ENCODE measurements around the gene IL17C.

Gene IL17C

DNA sequence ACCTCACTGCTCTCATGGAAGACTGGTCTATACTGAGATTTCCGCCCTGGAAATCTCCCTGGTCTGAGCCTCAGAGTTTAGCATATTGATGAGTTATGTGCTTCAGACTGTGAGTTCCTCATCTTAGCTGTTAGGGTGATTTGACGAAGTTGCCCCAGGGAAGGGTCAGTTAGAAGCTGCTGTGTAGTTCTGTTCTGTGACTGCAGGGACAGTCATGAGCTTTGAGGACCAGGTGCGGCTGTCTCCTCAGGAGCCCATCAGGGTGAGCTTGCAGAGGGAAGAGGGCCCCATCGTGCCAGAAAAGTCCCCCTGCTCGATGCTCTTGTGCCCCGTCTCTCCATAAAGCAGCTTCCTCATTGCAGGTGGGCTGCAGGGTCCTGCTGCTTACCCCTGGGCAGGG lies 28.3 kb upstream of the IL17C start:
- no peak for DNase-seq (ENCODE audit: low spot score)

DNA sequence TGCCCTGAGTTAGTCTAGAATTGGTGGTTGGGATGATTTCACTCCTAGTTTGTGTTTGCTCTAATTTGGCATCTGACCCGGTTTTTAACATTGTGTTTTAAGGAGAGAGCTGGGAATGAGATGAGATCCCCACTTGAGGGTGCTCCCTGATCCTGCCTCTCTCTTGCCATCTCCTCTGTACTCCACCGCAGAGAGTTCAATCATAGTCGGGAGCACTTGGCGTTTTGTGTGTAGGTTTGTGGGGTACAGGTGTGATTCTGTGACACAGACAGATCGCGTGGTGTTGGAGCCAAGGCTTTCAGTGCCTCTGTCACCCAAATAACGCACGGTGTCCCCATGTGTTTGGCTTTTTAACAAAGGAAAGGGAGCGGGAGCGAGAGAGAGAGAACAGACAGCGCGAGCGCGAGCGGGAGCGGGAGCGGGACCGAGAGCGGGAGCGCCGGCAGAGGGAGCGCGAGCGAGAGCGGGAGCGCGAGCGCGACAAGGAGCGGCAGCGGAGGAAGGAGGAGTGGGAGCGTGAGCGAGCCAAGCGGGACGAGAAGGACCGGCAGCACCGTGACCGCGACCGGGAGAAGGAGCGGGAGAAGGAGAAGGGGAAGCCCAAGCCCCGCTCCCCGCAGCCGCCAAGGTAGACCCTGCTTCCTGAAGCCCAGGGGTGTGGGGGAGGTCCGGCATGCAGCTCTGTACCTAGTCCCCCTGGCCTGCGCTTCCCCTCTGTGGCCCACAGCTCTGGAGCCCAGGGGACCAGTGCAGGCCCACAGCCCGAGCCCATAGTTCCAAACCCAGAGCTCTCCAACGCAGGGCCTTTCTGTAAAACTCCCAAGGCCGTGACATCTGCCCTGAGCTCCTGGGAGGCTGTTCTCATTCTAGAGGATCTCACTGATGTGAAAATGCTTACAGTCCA lies 27.2 kb upstream of the IL17C start:
- no peak for DNase-seq (ENCODE audit: low spot score)

GRCh38 chr16:88613293-88613692 lies 25.1 kb upstream of the IL17C start:
- DNase-seq (ENCODE audit: low spot score) = no peak

DNA sequence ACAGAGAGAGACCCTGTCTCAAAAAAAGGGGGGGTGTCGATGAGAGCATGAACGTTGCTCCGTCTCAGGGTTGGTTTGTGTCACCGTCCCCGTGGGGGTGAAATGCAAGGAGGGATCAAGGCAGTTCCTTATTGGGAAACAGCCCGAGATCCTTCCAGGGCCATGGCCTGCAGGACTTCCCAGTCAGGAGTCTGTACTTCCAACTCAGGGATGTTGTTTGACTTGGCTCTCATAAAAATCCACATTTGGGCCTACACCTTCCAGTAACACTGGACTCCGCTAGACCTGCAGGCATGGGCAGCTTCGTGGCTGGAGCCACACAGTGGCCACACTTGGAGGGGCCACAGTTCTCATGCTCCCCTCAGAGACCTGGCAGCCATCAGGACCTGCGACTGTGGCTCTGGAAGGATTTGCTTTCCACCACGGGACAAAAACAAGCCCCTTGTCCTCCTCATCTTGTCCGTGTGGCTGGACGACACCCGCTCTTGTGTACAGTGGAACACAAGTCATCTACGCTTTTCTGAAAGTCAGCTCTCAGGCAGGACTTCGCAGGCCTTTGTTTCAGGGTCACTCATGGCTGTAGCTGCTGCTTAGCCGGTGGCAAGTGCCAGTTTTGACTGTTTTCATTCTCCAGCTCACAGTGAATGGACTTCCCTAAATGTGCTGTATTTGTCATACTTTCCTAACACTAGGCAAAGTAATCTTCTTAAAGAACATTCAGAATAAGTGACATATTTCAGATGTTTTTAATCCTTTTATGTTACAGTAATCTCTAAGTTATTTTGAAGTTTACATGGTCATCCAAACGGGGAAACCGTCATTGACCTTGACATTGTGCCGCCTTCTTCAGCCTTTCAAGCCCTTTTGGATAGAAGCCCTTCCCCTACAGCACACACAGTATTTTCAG lies 24.2 kb upstream of the IL17C start:
- DNase-seq (ENCODE audit: low spot score) = no peak

DNA sequence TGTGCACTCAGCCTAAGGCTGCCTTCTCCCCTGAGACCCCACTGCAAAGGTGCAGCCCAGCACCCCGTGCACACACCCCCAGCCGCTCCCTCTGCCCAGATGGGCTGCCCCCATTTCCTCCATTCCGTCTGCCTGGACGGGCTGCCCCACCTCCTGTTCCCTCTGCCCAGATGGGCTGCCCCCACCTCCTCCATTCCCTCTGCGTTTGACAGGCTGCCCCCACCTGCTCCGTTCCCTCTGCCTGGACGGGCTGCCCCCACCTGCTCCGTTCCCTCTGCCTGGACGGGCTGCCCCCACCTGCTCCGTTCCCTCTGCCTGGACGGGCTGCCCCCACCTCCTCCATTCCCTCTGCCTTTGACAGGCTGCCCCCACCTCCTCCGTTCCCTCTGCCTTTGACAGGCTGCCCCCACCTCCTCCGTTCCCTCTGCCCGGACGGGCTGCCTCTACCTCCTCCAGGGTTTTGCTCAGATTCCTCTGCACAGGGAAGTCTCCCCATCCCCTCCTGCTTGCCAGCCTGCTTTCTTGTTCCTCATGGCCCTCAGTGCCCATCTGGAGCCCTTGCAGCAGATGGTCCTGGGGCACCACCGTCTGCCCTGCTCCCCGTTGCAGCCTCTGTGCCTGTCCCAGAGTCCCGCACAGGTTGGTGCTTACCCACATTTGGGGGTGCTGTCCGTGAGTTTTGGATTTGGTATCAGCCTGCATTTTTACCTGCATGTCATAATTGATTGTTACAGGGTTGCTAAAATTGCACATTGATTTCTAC lies 23.4 kb upstream of the IL17C start:
- no peak for DNase-seq (ENCODE audit: low spot score)

GRCh38 chr16:88616320-88616719 lies 22.1 kb upstream of the IL17C start:
- no peak for DNase-seq (ENCODE audit: low spot score)

DNA sequence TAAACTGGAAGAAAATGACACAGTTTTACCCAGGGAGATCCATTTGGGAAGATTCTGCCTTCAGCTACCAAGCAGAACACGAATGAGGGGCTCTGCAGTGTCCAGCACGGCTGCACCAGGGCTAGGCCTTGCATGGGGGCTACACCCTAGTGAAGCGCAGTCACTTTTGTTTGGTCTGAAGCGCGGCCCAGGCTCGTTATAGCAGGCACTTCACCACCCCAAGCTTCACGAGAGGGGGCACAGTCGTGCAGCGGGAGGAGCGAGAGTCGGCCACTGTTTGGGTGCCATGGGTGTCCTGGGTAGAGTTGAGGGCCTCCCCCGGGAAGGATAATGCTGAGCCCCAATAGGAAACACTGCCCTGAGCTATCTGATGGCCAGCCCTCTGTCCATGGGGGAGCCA lies 21.6 kb upstream of the IL17C start:
- no peak for DNase-seq (ENCODE audit: low spot score)

DNA sequence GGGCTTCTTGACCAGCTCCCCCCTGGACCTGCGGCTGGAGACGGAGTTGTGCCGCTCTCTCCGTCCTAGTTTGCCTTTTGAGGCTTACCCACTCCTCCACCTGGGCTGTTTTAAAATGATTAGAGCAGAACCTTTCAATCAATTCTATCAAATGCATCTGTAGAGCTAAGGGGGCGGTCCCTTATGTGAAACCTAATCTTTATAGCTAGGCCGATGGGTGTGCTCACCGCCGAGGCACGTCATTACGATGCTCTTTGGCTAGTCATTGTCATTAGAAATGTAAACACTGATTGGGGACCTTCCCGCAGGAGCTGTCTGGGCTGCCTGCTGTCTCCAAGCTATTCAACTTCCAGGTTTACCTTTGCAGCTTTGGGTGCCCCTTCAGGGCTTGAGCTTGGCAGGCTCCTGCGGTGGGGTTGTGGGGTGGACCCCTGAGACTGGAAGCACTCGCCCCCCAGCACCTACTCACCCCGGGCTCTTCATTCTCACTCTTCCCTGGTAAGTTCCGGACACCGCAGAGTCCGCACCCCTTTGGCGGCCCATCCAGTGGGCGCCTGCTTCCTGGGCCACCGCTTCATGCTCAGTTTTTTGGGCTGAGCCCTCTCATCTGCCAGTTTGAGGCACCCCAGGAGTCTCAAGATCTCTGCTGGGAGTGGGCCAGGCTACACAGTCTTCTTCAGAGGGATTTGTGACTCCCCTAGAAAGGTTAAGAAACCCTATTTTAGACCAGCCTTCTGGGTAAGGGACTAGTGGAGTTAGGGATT lies 20.9 kb upstream of the IL17C start:
- DNase-seq (ENCODE audit: low spot score) = no peak

DNA sequence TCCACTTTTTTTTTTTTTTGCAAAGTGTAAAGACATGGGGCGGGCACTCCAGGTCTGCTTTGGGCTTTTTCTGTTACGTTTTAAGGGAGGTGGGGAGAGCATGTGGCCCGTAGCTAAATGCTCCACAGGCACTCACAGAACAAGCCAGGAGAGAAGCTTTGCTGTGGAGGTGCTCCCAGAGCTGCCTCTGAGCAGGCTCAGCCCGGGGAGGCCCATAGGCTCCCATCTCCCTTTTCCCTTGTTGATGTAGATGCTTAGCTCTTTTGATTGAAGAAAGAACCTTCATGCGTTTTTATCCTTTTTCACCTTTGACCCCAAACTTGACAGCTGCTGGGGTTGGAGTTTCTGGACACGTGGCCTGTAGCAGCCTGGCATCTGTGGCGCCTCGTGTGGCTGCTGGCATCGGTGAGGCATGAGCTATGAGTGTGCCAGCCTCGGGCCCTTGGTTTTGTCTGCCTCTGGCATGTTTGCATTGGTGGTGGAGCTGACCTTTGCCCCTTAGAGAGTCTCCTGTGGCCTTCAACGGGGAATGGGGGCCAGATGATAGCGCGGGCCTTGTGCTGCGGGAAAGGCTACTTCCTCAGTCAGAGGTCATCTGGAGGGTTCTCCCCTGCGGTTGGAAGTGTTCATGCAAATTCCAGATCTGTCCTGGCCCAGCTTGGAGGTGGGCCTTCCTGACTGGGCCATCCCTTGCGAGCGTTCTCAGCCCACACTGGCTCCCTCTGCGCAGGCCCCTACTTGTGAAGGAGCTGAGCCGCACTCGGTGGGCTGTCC lies 20.0 kb upstream of the IL17C start:
- DNase-seq (ENCODE audit: low spot score) = no peak

DNA sequence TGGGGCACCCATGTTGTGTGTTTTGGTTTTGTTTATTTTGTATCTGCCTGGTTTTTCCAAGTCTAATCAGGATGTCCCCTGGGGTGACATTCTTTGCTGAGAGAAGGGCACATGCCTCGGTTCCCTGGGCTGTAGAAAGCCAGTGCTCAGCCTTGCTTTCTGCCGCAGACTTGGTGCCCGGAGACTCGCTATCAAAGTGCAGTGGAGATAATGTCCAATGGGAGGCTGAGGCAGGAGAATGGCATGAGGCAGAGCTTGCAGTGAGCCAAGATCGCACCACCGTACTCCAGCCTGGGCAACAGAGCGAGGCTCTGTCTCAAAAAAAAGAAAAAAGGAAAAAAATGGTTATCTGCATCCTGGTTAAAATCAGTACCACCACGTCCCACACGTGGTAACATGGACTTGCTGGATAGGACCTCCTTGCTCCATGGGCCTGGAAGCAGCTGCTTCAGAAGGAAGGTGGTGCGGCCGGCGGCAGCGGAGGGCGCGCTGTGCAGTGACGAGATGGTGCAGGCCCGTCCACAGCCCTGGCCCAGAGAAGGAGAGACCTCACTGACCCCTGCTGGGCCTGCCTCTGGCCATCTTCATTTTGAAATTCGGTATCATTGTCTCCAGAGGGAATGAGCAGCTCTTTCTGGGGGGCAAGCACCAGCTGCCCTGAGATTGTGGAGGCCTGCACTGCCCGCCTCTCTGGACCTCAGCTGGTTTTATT lies 19.3 kb upstream of the IL17C start:
- DNase-seq (ENCODE audit: low spot score) = no peak

DNA sequence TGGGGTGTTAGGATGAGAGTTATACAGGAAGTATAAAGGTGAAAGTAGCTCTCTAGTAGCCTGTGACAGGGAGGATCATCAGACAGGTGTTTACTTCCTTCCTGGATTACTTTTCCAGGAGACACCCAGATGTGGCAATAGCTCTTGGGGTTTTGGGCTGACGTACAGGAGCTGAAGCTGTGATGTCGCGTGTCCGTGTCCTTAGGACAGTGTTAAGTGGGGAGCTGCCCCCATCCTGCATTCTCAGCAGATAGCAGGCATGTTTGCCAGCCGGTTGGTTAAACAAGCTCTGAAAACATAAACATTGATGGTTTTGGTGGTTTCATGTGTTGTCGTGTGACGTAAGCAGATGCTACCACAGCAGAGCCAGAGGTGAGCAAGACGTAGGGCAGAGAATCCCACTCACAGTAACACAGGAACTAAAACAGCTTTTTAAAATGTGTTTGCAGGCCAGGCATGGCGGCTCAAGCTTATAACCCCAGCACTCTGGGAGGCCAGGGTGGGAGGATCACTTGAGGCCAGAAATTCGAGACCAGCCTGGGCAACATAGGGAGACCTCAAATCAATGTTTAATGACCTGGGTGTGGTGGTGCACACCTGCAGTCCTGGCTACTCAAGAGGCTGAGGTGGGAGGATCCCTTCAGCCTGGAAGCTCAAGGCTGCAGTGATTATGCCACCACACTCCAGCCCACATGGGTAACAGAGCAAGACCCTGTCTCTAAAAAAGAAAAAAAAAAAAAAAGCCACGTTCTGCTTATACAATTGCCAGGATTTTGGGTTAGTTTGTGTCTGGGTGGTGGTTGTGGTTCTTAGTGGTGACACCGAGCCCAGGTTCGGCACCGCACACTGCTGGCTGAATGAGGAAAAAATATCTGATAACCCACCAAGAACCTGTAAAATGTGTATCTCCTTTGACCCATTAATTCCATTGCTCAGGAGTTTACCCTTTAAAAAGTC lies 18.2 kb upstream of the IL17C start:
- no peak for DNase-seq (ENCODE audit: low spot score)

DNA sequence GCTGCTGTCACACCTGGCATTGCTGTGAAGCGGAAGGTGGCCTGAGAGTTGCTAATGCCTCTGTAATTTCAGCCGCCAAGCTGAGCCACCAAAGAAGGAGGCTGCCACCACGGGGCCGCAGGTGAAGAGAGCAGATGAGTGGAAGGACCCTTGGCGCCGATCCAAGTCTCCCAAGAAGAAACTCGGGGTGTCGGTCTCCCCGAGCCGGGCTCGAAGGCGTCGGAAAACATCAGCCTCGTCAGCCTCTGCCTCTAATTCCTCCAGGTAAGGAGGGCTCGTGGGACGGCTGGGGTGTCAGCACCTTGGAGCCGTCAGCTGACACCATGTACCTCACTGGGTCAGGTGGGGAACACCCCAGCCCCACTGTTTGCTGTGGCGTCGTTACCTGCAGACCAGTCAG lies 16.2 kb upstream of the IL17C start:
- no peak for DNase-seq (ENCODE audit: low spot score)

DNA sequence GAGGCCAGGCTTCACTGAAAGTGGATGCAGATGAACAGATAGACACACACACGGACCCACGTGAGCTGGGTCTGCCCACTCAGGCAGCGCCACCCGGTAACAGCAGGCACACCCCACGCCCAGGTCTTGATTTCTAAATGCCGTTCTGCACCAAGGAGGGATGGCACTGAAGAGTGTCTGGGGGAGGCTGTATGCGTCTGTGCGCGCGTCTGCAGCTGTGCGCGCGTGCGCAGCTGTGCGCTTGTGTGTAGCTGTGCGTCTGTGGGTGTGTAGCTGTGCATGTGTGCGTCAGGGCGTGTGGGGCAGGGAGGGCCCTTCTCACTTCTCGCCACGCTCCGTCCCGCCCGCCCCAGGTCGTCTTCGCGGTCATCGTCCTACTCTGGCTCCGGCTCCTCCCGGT lies 15.5 kb upstream of the IL17C start:
- no peak for DNase-seq (ENCODE audit: low spot score)

DNA sequence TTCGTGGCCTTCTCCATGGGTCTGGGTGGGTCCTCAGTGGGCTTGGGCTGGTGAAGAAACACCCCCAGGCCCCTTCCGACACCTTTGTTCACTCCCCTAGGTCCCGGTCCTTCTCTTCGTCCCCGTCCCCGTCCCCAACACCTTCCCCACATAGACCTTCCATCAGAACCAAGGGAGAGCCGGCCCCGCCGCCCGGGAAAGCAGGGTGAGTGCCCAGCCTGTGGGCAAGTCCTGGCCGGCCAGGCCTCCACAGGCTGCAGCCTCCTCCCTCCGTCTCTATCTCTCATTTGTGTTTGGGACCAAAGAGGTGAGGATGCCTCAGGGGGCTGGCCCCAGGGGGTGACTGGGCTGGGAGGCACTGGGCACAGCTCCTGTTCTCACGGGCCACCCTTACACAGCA lies 14.5 kb upstream of the IL17C start:
- no peak for DNase-seq (ENCODE audit: low spot score)

DNA sequence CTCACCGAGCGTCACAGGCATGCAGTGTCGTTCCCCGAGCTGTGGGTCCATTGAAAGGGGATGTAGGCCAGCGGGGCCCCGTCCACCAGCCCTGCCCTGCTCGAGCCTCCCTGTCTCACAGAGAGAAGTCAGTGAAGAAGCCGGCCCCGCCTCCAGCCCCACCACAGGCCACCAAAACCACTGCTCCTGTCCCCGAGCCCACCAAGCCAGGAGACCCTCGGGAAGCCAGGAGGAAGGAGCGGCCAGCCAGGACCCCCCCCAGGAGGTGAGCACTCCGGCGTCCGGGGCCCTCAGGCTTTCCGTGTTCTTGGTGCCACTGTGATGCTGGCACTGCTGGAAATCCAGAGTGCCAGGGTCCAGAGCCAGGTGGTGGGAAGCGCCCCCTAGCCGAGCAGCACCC lies 13.9 kb upstream of the IL17C start:
- no peak for DNase-seq (ENCODE audit: low spot score)

DNA sequence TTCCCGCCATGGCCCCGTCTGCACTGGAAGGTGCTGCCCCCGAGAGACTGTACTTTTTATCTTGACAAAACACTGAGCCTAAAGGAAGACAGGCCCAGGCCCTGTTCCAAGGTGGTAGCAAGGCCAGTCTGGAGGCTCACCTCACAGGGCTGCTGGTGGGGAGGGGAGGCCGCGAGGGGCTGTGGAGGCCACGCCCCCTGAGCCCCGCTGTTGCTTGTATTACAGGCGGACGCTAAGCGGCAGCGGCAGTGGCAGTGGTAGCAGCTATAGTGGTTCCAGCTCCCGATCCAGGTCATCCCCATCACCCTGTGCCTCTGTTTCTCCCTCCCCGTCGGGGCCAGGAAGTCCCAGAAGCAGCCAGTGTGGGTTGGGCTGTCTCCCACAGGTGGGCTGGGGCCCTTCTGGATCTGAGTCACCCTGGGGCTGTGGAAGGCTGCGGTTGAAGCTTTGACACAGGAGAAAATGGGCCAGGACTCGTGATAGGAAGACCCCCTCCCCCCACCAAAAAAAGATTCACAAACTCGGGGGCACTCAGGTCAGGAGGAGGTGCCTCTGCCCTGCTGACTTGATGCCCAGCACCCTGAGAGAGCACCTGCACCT lies 13.3 kb upstream of the IL17C start:
- no peak for DNase-seq (ENCODE audit: low spot score)

- DNase-seq (ENCODE audit: low spot score) = no peak
These were observed 11.7 kb upstream of the IL17C start for GRCh38 chr16:88626646-88627045.

All from ecto neural progenitor cell (in vitro differentiated cells).